ENCODE data around the gene MAGEA11.
"Not testable (repeated sequence)": the region's sequence is repeated elsewhere in the genome, so short reads cannot be mapped to it uniquely, and the experiment has no call there.

MAGEA11 gene

DNA sequence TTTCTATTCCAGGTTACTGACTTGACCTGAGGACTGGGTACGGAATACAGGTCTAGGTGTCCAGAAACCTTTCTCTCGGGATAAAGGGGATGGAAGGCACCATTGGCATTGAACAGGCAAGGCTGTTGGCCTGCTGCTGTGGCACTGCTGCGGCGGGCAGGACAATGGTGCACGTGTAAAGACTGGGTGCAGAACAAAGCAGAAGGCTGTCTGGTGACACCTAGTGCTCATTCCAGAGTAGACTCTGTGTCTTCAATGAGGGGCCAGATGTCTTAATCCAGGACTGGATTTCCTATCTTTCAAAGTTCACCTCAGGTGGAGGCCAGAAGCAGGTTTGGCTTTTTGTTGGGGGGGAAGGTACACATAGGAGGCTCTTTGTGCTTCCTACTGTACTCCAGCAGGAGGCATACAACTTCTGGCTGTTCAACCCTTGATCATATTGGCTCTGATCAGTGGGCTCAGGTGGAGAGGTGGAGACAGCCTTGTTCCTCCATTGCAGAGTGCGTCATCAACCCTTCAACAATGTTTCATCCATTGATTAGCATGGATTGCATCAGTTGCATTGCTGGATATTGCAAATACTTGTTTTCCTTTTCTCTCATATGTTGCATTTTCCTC lies 34.6 kb downstream of the MAGEA11 start:
- not testable (repeated sequence) for DNase-seq (ENCODE audit: low read depth); H3K4me3 ChIP-seq (ENCODE audit: low read depth, low read length)

DNA sequence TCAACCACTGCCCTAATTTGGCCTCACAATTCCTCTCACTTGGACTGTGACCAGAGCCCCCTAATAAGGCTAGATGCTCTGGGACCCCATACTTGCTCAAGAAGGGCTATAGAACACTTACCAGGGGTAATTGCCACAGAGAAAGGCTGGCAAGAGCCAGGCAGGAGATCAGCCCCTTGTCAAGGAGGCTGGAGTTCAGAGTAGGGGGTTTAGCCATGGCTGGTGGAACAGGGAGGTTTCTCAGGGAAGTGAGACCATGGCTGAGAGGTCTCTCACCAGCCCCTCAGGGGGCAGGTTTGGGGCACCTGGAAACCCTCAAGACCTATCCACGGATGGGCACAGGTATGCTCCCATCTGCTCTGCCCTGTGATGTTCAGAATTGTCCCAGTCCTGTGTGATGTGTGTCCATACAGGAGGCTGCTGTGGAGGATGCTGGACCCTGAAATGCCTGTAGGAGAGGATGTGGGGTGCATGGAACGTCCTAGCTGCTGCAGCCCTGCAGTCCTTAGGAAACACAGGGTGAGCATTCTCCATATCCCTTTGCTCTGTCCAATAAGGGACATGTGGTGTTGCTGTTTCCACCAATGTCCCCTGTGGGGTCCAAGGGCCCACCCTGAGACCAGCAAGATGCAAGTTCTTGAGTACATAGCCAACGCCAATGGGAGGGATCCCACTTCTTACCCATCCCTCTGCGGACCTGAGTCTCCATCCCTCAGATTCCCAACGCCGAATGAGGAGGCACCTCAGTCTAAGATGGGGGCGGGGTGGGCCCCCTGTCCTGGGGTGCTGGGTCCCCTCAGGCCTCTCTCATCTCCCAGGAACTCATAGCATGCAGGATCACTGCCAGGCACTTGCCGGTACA lies 45.6 kb downstream of the MAGEA11 start:
- no peak overlapping the region for H3K4me3 ChIP-seq (ENCODE audit: low read depth, low read length)
- no peak for TF ChIP-seq POLR2A (IDR thresholded peaks at IDR 0.05; ENCODE audit: extremely low read depth, insufficient read length)
- TF ChIP-seq, protein P1, sequence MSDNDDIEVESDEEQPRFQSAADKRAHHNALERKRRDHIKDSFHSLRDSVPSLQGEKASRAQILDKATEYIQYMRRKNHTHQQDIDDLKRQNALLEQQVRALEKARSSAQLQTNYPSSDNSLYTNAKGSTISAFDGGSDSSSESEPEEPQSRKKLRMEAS (IDR thresholded peaks at IDR 0.05; ENCODE audit: low read depth, low read length), result no peak
- TF ChIP-seq, protein P2, sequence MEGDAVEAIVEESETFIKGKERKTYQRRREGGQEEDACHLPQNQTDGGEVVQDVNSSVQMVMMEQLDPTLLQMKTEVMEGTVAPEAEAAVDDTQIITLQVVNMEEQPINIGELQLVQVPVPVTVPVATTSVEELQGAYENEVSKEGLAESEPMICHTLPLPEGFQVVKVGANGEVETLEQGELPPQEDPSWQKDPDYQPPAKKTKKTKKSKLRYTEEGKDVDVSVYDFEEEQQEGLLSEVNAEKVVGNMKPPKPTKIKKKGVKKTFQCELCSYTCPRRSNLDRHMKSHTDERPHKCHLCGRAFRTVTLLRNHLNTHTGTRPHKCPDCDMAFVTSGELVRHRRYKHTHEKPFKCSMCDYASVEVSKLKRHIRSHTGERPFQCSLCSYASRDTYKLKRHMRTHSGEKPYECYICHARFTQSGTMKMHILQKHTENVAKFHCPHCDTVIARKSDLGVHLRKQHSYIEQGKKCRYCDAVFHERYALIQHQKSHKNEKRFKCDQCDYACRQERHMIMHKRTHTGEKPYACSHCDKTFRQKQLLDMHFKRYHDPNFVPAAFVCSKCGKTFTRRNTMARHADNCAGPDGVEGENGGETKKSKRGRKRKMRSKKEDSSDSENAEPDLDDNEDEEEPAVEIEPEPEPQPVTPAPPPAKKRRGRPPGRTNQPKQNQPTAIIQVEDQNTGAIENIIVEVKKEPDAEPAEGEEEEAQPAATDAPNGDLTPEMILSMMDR (IDR thresholded peaks at IDR 0.05; ENCODE audit: low read depth, low read length), result no peak
- no peak for DNase-seq (ENCODE audit: low read depth)

DNA sequence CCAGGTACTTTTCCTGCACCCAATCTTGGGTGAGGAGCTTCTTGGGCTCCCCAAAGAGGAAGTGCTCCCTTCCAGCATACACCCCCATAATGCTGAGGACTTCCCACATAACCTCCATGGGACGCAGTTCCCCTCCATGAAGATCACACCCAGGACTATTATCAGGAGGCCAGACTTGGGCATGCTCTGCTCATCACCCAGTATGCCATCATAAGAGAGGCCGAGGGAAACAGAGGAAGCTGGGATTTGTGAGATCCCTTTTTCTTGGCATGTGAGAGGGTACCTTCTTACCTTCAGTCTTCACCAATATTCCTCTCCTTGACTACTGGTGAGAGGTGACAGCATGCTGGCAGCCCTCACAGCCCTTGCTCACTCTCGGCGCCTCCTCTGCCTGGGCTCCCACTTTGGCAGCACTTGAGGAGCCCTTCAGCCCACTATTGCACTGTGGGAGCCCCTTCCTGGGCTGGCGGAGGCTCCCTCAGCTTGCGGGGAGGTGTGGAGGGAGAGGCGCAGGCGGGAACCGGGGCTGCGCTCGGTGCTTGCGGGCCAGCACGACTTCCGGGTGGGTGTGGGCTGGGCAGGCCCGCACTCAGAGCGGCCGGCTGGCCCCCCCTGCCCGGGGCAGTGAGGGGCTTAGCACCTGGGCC lies 46.3 kb downstream of the MAGEA11 start:
- H3K4me3 ChIP-seq (ENCODE audit: low read depth, low read length), result no peak overlapping the region
- no peak for DNase-seq (ENCODE audit: low read depth)
- TF ChIP-seq, protein P1 (IDR thresholded peaks at IDR 0.05; ENCODE audit: low read depth, low read length), result no peak
- TF ChIP-seq MYC (IDR thresholded peaks at IDR 0.05; ENCODE audit: low read depth, low read length) (no peak), POLR2A (IDR thresholded peaks at IDR 0.05; ENCODE audit: extremely low read depth, insufficient read length) (no peak)
- TF ChIP-seq, protein P2 (IDR thresholded peaks at IDR 0.05; ENCODE audit: low read depth, low read length), result no peak

DNA sequence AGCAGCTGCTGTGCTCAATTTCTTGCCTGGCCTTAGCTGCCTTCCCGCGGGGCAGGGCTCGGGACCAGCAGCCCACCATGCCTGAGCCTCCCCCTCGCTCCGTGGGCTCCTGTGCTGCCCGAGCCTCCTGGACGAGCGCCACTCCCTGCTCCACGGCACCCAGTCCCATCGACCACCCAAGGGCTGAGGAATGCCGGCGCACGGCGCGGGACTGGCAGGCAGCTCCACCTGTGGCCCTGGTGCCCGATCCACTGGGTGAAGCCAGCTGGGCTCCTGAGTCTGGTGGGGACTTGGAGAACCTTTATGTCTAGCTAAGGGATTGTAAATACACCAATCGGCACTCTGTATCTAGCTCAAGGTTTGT lies 46.8 kb downstream of the MAGEA11 start:
- H3K4me3 ChIP-seq (ENCODE audit: low read depth, low read length); DNase-seq (ENCODE audit: low read depth): not testable (repeated sequence)

DNA sequence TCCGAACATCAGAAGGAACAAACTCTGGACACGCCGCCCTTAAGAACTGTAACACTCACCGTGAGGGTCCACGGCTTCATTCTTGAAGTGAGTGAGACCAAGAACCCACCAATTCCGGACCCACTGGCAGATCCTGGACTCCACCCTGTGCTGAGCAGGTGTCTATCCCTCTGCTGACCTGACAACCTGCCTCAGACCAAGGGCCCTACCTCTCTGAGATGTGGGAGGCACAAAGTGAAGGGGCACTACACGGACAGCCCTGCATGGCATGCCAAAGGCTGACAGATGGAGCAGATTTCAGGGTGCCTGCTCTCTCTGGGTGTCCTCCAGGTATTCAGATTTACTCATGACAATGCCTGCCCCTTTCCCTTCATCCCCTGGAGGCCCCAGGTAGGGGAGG lies 48.0 kb downstream of the MAGEA11 start:
- no peak overlapping the region for H3K4me3 ChIP-seq (ENCODE audit: low read depth, low read length)
- no peak for DNase-seq (ENCODE audit: low read depth)
- TF ChIP-seq, protein P1 (IDR thresholded peaks at IDR 0.05; ENCODE audit: low read depth, low read length), result no peak
- TF ChIP-seq MYC (IDR thresholded peaks at IDR 0.05; ENCODE audit: low read depth, low read length) (no peak), POLR2A (IDR thresholded peaks at IDR 0.05; ENCODE audit: extremely low read depth, insufficient read length) (no peak)
- TF ChIP-seq, protein P2 (IDR thresholded peaks at IDR 0.05; ENCODE audit: low read depth, low read length), result no peak

DNA sequence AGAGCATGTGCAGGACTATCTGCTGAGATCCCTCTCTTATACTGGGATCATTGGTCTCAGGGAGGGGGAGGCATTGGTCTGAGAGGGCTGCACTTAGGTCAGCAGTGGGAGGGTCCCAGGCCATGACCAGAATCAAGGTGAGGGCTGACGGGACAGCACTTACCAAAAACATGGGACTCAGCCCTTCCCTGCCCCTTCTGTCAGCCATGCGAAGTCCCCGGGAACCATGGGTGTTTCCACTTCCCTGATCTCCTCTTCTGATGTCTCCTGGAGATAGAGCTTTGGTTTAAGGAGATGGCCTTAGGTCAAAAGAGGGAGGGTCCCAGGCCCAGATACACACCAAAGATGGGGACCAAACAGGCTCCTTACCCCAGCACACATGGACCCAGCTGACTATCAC lies 49.1 kb downstream of the MAGEA11 start:
- TF ChIP-seq, protein P1 (IDR thresholded peaks at IDR 0.05; ENCODE audit: low read depth, low read length), result no peak
- TF ChIP-seq POLR2A (IDR thresholded peaks at IDR 0.05; ENCODE audit: extremely low read depth, insufficient read length) (no peak), MYC (IDR thresholded peaks at IDR 0.05; ENCODE audit: low read depth, low read length) (no peak)
- TF ChIP-seq, protein P2 (IDR thresholded peaks at IDR 0.05; ENCODE audit: low read depth, low read length), result no peak
- DNase-seq (ENCODE audit: low read depth), result no peak
- H3K4me3 ChIP-seq (ENCODE audit: low read depth, low read length), result no peak overlapping the region

DNA sequence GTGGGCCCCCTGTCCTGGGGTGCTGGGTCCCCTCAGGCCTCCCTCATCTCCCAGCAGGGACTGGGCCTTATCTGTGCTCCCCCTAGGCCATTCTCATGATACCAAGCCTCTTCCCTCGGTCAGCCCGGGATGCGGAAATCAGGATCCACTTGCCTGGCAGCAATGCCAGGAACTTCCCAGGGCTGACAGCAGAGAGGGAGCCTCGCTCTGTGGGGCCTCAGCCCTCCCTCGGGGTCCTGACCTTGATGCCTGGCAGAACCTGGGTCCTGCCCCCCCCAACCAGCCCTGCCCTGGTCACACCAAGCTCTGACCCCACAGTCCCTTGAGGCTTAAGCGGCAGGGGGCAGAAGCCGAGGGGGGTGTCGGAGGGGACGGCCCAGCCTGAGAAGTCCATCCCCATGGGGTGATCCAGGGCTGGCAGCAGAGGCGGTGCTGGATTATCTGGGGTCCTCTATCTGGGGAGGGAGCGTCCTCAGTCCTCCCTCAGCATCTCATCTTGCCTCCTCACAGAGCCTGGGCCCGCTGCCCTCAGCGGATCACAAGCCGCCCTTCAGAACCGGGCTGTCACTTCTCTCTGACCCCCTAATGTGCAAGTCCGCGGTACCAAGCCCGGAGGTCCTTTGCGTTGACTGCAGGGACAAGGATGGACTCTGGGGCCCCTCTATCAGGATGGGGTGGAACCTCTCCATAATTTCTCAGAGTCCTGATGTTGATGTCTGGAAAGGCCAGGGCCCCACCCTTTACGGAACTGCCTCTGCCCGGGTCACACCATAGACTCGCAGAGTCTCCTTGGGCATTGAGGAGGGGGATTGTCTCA lies 50.2 kb downstream of the MAGEA11 start:
- not testable (repeated sequence) for H3K4me3 ChIP-seq (ENCODE audit: low read depth, low read length); DNase-seq (ENCODE audit: low read depth)
